Measurements from ENCODE around the gene SCG3. TPM values are rescaled to one million over a fixed set of nuclear protein-coding genes. Genes with fewer than 3 reads are reported as not detected.

Gene SCG3
- total RNA-seq, 2 experiments from 2014 or later: not detected

DNA sequence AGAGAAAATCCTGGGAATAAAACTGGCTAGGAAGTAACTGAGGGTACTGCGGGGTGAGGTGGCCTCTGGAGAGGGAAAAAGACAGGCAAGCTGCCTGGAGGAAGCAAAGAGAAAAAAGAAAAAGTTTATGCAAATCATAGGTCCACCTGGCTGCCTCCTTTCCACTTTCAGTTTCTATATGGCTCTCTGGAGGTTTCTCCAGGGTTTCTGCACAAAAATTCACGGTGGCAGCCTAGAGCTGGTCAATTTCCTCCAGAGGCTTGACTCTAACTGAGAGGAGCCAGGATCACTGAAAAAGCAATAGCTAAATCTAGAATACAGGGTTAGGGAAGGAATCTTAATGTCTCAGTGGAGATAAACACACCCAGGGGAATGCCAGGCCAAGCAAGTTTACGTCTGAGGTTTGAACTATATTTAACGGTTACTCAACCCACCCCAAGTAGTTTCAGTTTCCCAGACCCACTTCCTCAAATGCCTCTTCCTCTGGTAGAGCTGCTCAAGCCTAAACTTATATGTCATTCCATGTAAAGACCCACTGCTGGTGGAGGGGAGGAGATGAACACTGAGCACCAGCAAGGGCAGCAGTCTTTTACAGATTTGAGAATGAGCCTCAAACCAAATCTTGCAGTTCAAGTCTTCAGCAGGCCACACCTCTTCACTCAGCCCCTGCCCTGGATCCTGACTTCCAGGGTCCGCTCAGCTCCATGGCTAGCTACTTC, 50.4 kb downstream of the SCG3 start:
- Mint-ChIP-seq H3K27me3 (no peaks in the 10 kb centered on the region), H3K27ac (peak overlapping the region; percentile 89), H3K36me3 (ENCODE audit: low read depth) (peaks cover 18% of the 10 kb centered on the region), H3K4me3 (peak overlapping the region; percentile 69), H3K4me1 (ENCODE audit: low read depth) (peaks cover 82% of the 10 kb centered on the region), H3K9me3 (peaks cover 2% of the 10 kb centered on the region)
- intact Hi-C loops (cut with micrococcal nuclease): loop anchor here (5.0 kb wide), 1 partner anchor 44 kb away; no protein-coding TSS in a partner anchor
- ATAC-seq (peak; percentile 37), DNase-seq (peak; percentile 46)
- TF ChIP-seq, protein P1, sequence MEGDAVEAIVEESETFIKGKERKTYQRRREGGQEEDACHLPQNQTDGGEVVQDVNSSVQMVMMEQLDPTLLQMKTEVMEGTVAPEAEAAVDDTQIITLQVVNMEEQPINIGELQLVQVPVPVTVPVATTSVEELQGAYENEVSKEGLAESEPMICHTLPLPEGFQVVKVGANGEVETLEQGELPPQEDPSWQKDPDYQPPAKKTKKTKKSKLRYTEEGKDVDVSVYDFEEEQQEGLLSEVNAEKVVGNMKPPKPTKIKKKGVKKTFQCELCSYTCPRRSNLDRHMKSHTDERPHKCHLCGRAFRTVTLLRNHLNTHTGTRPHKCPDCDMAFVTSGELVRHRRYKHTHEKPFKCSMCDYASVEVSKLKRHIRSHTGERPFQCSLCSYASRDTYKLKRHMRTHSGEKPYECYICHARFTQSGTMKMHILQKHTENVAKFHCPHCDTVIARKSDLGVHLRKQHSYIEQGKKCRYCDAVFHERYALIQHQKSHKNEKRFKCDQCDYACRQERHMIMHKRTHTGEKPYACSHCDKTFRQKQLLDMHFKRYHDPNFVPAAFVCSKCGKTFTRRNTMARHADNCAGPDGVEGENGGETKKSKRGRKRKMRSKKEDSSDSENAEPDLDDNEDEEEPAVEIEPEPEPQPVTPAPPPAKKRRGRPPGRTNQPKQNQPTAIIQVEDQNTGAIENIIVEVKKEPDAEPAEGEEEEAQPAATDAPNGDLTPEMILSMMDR (IDR thresholded peaks at IDR 0.05): no peak
- CTCF ChIA-PET: interaction anchor here (0.8 to 9.0 kb wide), 9 partner anchors 10 to 156 kb away, joined by 3 to 92 read pairs (median 3); no protein-coding TSS in a partner anchor
- POLR2A ChIA-PET: interaction anchor here (0.6 to 1.9 kb wide), 2 partner anchors 10 to 109 kb away, joined by 3 to 4 read pairs; partner anchors contain the start of gene DMXL2

DNA sequence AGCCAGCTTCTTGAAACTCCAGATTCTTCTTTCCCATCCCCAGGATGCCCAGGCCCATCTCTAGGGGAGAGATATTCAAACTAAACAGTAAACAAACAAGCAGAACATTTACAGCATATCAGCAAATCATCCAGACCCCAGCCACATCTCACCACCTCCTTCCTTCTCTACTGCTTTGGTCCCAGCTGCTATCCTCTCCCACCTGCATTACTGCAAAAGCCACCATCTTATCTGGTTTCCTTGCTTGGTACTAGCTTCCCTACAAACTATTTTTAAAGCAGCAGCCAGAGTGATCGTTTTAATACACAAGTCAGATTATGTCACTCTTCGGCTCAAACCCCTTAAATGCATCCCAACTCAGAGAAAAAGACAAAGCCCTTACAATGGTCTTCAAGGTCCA, 51.3 kb downstream of the SCG3 start:
- TF ChIP-seq, protein P1 (IDR thresholded peaks at IDR 0.05): no peak
- peaks cover 18% of the 10 kb centered on the region for H3K36me3 Mint-ChIP-seq (ENCODE audit: low read depth)

DNA sequence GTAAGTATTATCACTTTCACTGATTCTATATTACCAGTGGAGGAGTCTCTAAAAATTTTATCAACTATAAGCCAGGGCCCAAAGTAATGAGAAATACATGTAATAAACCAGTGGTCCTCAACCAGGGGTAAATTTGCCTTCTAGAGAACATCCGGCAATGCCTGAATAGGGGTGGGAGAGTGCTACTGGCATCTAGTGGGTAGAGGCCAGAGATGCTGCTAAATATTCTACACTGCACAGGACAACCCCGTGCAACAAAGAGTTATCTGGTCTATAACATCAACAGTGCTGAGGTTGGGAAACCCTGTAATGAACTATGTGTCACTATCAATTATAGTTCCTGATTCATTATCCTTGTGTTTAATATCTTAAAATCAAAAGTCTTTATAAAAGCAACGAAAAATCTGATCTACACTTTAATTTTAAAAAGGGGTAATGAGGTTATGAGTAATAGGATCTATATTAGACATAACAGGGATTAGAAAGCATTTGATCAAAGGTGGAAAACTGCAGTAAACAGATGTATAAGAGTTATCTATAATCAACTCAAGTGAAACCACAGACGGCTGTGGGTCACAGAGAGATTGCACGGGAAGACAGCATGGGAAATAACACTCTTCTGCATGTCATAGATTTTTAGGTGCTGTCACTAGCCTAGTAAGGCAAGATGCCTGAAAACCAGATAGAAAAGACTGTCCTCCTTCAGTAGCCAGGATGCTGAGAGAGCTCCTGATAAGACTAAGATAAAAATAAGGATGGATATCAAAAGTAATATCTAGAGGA, 54.1 kb downstream of the SCG3 start:
- peak; percentile 45 for ATAC-seq
- DNase-seq: peak; percentile 57
- ChIA-PET POLR2A (interaction anchor here (1.0 kb wide), 1 partner anchor 13 kb away, joined by 3 read pairs; no protein-coding TSS in a partner anchor), CTCF (interaction anchor here (1.0 to 9.0 kb wide), 9 partner anchors 8 to 235 kb away, joined by 3 to 92 read pairs (median 6); no protein-coding TSS in a partner anchor)
- Mint-ChIP-seq H3K36me3 (ENCODE audit: low read depth) (peaks cover 18% of the 10 kb centered on the region), H3K4me3 (peak overlapping the region; percentile 82), H3K4me1 (ENCODE audit: low read depth) (peaks cover 67% of the 10 kb centered on the region), H3K27me3 (no peaks in the 10 kb centered on the region), H3K9me3 (peaks cover 2% of the 10 kb centered on the region), H3K27ac (peak overlapping the region; percentile 87)
- intact Hi-C loops (cut with micrococcal nuclease): loop anchor here (2.0 to 5.0 kb wide), 2 partner anchors 41 to 83 kb away; no protein-coding TSS in a partner anchor
- TF ChIP-seq, protein P1 (IDR thresholded peaks at IDR 0.05): peak; percentile 53

More for the DNA sequence above, 51.3 kb downstream of the SCG3 start:
- ATAC-seq (no peak), DNase-seq (no peak)
- H3K9me3 Mint-ChIP-seq: peaks cover 2% of the 10 kb centered on the region
- ChIA-PET CTCF (interaction anchor here (0.8 to 9.0 kb wide), 6 partner anchors 33 to 155 kb away, joined by 3 to 92 read pairs (median 4); no protein-coding TSS in a partner anchor), POLR2A (interaction anchor here (1.9 kb wide), 1 partner anchor 11 kb away, joined by 4 read pairs; no protein-coding TSS in a partner anchor)
- H3K4me3 Mint-ChIP-seq: no peak overlapping the region
- intact Hi-C loops (cut with micrococcal nuclease): loop anchor here (5.0 kb wide), 1 partner anchor 45 kb away; no protein-coding TSS in a partner anchor
- no peaks in the 10 kb centered on the region for H3K27me3 Mint-ChIP-seq
- peak overlapping the region; percentile 89 for H3K27ac Mint-ChIP-seq
- H3K4me1 Mint-ChIP-seq (ENCODE audit: low read depth): peaks cover 73% of the 10 kb centered on the region

DNA sequence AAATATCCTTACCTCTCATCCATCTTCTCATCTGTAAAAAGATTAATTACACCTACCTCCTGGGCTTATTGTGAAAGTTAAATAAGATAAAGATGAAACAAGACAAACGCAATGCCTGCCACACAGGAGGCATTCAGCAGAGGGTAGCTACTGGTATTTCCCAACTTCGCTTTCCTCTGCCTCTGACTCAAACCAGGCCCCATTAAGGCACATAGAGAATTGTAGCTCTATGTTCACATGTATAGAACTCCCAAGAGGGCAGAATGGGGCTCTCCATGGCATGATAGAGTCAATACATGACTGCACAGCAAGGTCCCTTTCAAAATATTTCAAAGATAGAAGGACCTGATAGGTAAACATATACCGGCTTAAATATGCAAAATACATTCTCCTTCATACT, 54.8 kb downstream of the SCG3 start:
- peak; percentile 48 for DNase-seq
- TF ChIP-seq, protein P1 (IDR thresholded peaks at IDR 0.05): no peak
- Mint-ChIP-seq H3K4me1 (ENCODE audit: low read depth) (peaks cover 60% of the 10 kb centered on the region), H3K9me3 (no peaks in the 10 kb centered on the region), H3K4me3 (peak overlapping the region; percentile 82), H3K27ac (peak overlapping the region; percentile 87), H3K36me3 (ENCODE audit: low read depth) (peaks cover 13% of the 10 kb centered on the region), H3K27me3 (no peaks in the 10 kb centered on the region)
- ATAC-seq: peak; percentile 27
- intact Hi-C loops (cut with micrococcal nuclease): loop anchor here (2.0 to 5.0 kb wide), 2 partner anchors 41 to 84 kb away; no protein-coding TSS in a partner anchor
- ChIA-PET CTCF (interaction anchor here (0.8 to 9.0 kb wide), 9 partner anchors 8 to 130 kb away, joined by 3 to 92 read pairs (median 4); no protein-coding TSS in a partner anchor), POLR2A (interaction anchor here (0.6 to 2.3 kb wide), 8 partner anchors 11 to 102 kb away, joined by 3 to 19 read pairs (median 3); partner anchors contain the start of genes SCG3 and TMOD2)

Measured in activated CD8-positive, alpha-beta T cell treated with anti-CD3 and anti-CD28 coated beads for 36 hours (primary cell).